ENCODE measurements around the gene BTBD6. TPM values are rescaled to one million over a fixed set of nuclear protein-coding genes. Genes with fewer than 3 reads are reported as not detected.

BTBD6 gene
- total RNA-seq, 6 experiments from 2014 or later = 44.3 to 58.6 (median 53.2) TPM

DNA sequence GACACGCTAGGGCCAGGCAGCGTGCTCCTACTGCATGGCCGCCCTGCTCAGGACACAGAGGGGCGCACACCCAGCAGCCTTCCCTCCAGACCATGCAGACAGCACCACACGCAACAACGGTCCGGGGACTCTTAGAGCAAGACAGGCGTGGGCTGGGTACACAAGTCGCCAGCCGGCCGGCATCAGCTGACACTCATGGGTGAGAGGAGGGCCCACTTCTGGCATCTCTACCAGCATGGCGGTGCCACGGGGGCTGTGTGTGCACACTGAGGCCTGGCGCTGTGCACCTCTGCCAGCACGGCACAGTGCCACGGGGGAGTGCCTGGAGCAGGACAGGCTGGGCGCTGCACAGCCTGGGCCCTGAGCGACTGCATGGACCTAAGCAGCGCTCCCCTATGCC is 6.7 kb upstream of the BTBD6 start:
- Mint-ChIP-seq H3K27me3 (ENCODE audit: insufficient read depth) (no peaks in the 10 kb centered on the region; the same call in 1 of the 2 replicates), H3K9me3 (no peaks in the 10 kb centered on the region), H3K36me3 (ENCODE audit: low read depth) (0 out of 2 replicates have a peak, but pooled peaks cover 5% of the 10 kb centered on the region), H3K27ac (no peak overlapping the region), H3K4me3 (no peak overlapping the region), H3K4me1 (ENCODE audit: low read depth) (peaks cover 6% of the 10 kb centered on the region; the same call in 1 of the 2 replicates)
- TF ChIP-seq, protein P1, sequence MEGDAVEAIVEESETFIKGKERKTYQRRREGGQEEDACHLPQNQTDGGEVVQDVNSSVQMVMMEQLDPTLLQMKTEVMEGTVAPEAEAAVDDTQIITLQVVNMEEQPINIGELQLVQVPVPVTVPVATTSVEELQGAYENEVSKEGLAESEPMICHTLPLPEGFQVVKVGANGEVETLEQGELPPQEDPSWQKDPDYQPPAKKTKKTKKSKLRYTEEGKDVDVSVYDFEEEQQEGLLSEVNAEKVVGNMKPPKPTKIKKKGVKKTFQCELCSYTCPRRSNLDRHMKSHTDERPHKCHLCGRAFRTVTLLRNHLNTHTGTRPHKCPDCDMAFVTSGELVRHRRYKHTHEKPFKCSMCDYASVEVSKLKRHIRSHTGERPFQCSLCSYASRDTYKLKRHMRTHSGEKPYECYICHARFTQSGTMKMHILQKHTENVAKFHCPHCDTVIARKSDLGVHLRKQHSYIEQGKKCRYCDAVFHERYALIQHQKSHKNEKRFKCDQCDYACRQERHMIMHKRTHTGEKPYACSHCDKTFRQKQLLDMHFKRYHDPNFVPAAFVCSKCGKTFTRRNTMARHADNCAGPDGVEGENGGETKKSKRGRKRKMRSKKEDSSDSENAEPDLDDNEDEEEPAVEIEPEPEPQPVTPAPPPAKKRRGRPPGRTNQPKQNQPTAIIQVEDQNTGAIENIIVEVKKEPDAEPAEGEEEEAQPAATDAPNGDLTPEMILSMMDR (IDR thresholded peaks at IDR 0.05) = no peak
- DNase-seq = no peak

DNA sequence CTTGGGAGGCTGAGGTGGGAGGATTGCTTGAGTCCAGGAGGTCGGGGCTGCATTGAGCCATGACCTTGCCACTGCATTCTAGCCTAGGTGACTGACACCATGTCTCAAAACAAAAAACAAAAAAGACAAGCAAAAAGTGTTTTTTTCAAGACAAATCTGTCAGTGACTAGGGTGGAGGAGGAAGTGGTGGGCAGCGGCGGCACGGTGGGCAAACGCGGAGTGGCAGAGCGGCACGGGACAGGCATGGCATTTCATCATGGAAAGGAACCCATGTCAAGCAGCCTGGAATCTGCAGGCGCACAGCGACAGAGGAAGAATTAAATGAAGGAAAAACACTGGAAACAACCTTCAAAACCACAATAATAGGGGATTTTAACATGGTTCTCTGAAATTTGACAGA is 4.0 kb upstream of the BTBD6 start:
- peaks cover 17% of the 10 kb centered on the region for H3K4me1 Mint-ChIP-seq (ENCODE audit: low read depth)
- no peaks in the 10 kb centered on the region; the same call in 1 of the 2 replicates for H3K27me3 Mint-ChIP-seq (ENCODE audit: insufficient read depth)
- H3K27ac Mint-ChIP-seq = no peak overlapping the region
- no peak for DNase-seq
- TF ChIP-seq, protein P1 (IDR thresholded peaks at IDR 0.05) = no peak
- H3K36me3 Mint-ChIP-seq (ENCODE audit: low read depth) = peaks cover 7% of the 10 kb centered on the region; the same call in 1 of the 2 replicates
- H3K9me3 Mint-ChIP-seq = no peaks in the 10 kb centered on the region
- H3K4me3 Mint-ChIP-seq = no peak overlapping the region

DNA sequence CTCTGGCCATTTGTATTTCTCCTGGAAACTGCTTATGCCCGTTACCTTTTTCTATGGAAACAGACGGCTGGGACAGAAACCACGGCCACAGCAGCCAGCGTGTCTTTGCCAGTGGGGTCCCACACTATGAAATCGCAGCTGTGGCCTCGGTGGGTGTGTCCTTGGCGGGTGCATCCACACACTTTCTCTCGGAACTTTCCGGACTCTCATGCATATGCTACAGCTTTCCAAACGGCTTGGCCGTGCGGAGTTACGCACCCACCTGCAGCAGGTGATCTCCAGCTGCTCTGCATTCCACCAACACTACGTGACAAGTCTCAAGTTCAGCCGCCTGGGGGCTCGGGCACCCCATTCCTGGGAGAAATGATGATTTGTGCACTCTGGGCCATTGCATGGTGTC is 1.3 kb upstream of the BTBD6 start:
- TF ChIP-seq, protein P1 (IDR thresholded peaks at IDR 0.05) = no peak
- no peak overlapping the region; the same call in 1 of the 2 replicates for H3K27ac Mint-ChIP-seq
- peaks cover 17% of the 10 kb centered on the region; the same call in 1 of the 2 replicates for H3K36me3 Mint-ChIP-seq (ENCODE audit: low read depth)
- peak overlapping the region; percentile 83; the same call in 1 of the 2 replicates for H3K4me3 Mint-ChIP-seq
- no peaks in the 10 kb centered on the region for H3K9me3 Mint-ChIP-seq
- peaks cover 34% of the 10 kb centered on the region for H3K4me1 Mint-ChIP-seq (ENCODE audit: low read depth)
- DNase-seq = no peak
- peaks cover 2% of the 10 kb centered on the region for H3K27me3 Mint-ChIP-seq (ENCODE audit: insufficient read depth)

DNA sequence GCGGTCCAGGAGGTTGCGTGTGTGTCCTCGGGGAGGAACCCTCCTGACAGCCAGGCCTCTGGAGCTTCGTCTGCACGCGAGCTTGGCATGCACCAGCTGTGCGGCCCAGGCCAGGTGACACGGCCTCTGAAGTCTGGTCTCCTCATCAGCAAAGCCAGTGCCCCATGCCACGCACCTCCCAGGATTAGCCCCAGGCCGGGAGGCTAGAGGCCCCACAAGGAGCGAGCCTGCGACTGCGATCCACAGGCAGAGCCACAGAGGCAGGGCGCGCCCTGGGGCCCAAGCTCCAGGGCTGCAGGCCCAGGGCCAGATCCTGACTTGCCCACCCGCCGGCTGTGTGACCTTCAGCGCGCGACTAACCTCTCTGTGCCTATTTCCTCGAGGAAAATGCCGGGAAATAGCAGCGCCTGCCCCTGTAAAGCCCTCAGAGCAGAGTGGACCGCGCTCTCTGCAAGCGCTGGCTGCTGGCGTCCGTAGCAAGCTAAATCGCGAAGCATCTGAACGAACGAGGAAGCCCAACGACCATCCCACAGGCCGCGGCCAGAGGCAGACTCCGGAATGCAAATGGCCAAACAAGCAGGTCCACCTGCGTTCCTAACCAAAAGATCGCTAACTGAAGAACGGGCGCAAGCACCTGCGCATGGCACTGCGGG is 492 bp upstream of the BTBD6 start:
- DNase-seq = no peak
- no peaks in the 10 kb centered on the region for H3K9me3 Mint-ChIP-seq
- H3K36me3 Mint-ChIP-seq (ENCODE audit: low read depth) = peaks cover 17% of the 10 kb centered on the region; the same call in 1 of the 2 replicates
- peak overlapping the region; percentile 45 for H3K27ac Mint-ChIP-seq
- peaks cover 2% of the 10 kb centered on the region for H3K27me3 Mint-ChIP-seq (ENCODE audit: insufficient read depth)
- H3K4me1 Mint-ChIP-seq (ENCODE audit: low read depth) = peaks cover 34% of the 10 kb centered on the region
- TF ChIP-seq, protein P1 (IDR thresholded peaks at IDR 0.05) = no peak
- H3K4me3 Mint-ChIP-seq = peak overlapping the region; percentile 83

DNA sequence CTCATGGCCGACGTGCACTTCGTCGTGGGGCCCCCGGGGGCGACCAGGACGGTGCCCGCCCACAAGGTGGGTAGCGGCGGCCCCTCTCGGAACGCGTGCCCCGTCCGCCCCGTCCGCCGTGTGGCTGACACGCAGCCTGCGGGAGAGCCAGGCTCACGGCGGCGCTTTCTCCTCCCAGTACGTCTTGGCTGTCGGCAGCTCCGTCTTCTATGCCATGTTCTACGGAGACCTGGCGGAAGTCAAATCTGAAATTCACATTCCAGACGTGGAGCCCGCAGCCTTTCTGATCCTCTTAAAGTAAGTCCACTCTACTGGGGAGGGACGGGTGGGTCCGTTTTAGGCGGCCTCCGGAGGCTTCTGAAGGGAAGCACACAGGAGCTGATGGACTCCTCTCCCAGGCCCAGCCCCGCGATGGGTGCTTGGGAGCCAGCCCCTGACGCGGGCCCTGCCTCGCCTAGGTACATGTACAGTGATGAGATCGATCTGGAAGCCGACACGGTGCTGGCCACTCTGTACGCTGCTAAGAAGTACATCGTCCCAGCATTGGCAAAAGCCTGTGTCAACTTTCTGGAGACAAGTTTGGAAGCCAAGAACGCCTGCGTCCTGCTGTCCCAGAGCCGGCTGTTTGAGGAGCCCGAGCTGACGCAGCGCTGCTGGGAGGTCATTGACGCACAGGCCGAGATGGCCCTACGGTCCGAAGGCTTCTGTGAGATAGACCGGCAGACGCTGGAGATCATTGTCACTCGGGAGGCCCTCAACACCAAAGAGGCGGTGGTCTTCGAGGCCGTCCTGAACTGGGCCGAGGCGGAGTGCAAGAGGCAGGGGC is 1.1 kb downstream of the BTBD6 start:
- DNase-seq = no peak
- Mint-ChIP-seq H3K4me1 (ENCODE audit: low read depth) (peaks cover 34% of the 10 kb centered on the region), H3K27ac (peak overlapping the region; percentile 79), H3K9me3 (no peaks in the 10 kb centered on the region), H3K4me3 (peak overlapping the region; percentile 85), H3K27me3 (ENCODE audit: insufficient read depth) (peaks cover 2% of the 10 kb centered on the region), H3K36me3 (ENCODE audit: low read depth) (peaks cover 17% of the 10 kb centered on the region; the same call in 1 of the 2 replicates)
- TF ChIP-seq, protein P1 (IDR thresholded peaks at IDR 0.05) = no peak

All from HFFc6 (cell line).